GM21529 (cell line): Measurements from ENCODE around the gene FAM117B.

Experiments
- ATAC-seq: cut with Tn5 transposase; IDR thresholded peaks from one replicate; pipeline ENCODE4 v1.9.1; 2021; ENCODE audit not compliant: unreplicated experiment

Gene FAM117B

GRCh38 chr2:202634556-202635427, at the start of gene FAM117B:
Gene FAM117B, plus strand, starts transcription at chr2:202634969. Its CDS starts 219 bp downstream, at chr2:202635188.
- peak; percentile 87 for ATAC-seq

GRCh38 chr2:202588647-202589581, 45.9 kb upstream of the FAM117B start:
- peak; percentile 90 for ATAC-seq

- no peak for ATAC-seq
These were observed 45.2 kb upstream of the FAM117B start for GRCh38 chr2:202589582-202589949.

GRCh38 chr2:202592566-202592965, 42.2 kb upstream of the FAM117B start:
- no peak for ATAC-seq

- ATAC-seq: no peak
These were observed 35.7 kb upstream of the FAM117B start for GRCh38 chr2:202599105-202599504.

- ATAC-seq: no peak
These were observed 34.9 kb upstream of the FAM117B start for GRCh38 chr2:202599911-202600310.

- no peak for ATAC-seq
These were observed 30.1 kb upstream of the FAM117B start for GRCh38 chr2:202604699-202605098.

- ATAC-seq: no peak
These were observed 29.6 kb upstream of the FAM117B start for GRCh38 chr2:202605174-202605573.

GRCh38 chr2:202608142-202608852, 26.5 kb upstream of the FAM117B start:
- peak; percentile 38 for ATAC-seq

GRCh38 chr2:202609381-202610145, 25.2 kb upstream of the FAM117B start:
- peak; percentile 88 for ATAC-seq

- no peak for ATAC-seq
These were observed 24.4 kb upstream of the FAM117B start for GRCh38 chr2:202610380-202610779.

- no peak for ATAC-seq
These were observed 22.6 kb upstream of the FAM117B start for GRCh38 chr2:202612145-202612544.

GRCh38 chr2:202613479-202613878, 21.3 kb upstream of the FAM117B start:
- ATAC-seq: no peak

GRCh38 chr2:202624133-202624532, 10.6 kb upstream of the FAM117B start:
- no peak for ATAC-seq

- ATAC-seq: no peak
These were observed 7.7 kb upstream of the FAM117B start for GRCh38 chr2:202627042-202627441.

GRCh38 chr2:202628646-202629198, 6.0 kb upstream of the FAM117B start:
- ATAC-seq: no peak

- ATAC-seq: no peak
These were observed 2.0 kb upstream of the FAM117B start for GRCh38 chr2:202632682-202633290.

GRCh38 chr2:202633470-202633869, 1.3 kb upstream of the FAM117B start:
- no peak for ATAC-seq

GRCh38 chr2:202635428-202636212, 851 bp downstream of the FAM117B start:
- ATAC-seq: peak; percentile 60
